Measurements from ENCODE around the gene CYB5R3. TPM values are rescaled to one million over a fixed set of nuclear protein-coding genes. Genes with fewer than 3 reads are reported as not detected.

The CYB5R3 gene
- total RNA-seq, 1 donor from 2014 or later: 125 TPM

GRCh38 chr22:42693763-42694683 is 44.8 kb upstream of the CYB5R3 start:
- no peaks in the 10 kb centered on the region for H3K4me1 Mint-ChIP-seq (ENCODE audit: unreplicated experiment)
- H3K4me3 Mint-ChIP-seq (ENCODE audit: unreplicated experiment): no peak overlapping the region
- TF ChIP-seq CTCF (IDR thresholded peaks at IDR 0.05; ENCODE audit: unreplicated experiment): no peak
- H3K36me3 Mint-ChIP-seq (ENCODE audit: low read depth, unreplicated experiment): no peaks in the 10 kb centered on the region
- H3K27ac Mint-ChIP-seq (ENCODE audit: unreplicated experiment): no peak overlapping the region
- peaks cover 10% of the 10 kb centered on the region for H3K27me3 Mint-ChIP-seq (ENCODE audit: unreplicated experiment)
- no peaks in the 10 kb centered on the region for H3K9me3 Mint-ChIP-seq (ENCODE audit: unreplicated experiment)
- DNase-seq (ENCODE audit: low spot score): no peak

- no peak overlapping the region for H3K27ac Mint-ChIP-seq (ENCODE audit: unreplicated experiment)
- no peak overlapping the region for H3K4me3 Mint-ChIP-seq (ENCODE audit: unreplicated experiment)
- H3K4me1 Mint-ChIP-seq (ENCODE audit: unreplicated experiment): peaks cover 7% of the 10 kb centered on the region
- peaks cover 10% of the 10 kb centered on the region for H3K27me3 Mint-ChIP-seq (ENCODE audit: unreplicated experiment)
- no peaks in the 10 kb centered on the region for H3K36me3 Mint-ChIP-seq (ENCODE audit: low read depth, unreplicated experiment)
- DNase-seq (ENCODE audit: low spot score): no peak
- no peak for TF ChIP-seq CTCF (IDR thresholded peaks at IDR 0.05; ENCODE audit: unreplicated experiment)
- no peaks in the 10 kb centered on the region for H3K9me3 Mint-ChIP-seq (ENCODE audit: unreplicated experiment)
Observed at GRCh38 chr22:42693055-42693762, 44.0 kb upstream of the CYB5R3 start.

DNA sequence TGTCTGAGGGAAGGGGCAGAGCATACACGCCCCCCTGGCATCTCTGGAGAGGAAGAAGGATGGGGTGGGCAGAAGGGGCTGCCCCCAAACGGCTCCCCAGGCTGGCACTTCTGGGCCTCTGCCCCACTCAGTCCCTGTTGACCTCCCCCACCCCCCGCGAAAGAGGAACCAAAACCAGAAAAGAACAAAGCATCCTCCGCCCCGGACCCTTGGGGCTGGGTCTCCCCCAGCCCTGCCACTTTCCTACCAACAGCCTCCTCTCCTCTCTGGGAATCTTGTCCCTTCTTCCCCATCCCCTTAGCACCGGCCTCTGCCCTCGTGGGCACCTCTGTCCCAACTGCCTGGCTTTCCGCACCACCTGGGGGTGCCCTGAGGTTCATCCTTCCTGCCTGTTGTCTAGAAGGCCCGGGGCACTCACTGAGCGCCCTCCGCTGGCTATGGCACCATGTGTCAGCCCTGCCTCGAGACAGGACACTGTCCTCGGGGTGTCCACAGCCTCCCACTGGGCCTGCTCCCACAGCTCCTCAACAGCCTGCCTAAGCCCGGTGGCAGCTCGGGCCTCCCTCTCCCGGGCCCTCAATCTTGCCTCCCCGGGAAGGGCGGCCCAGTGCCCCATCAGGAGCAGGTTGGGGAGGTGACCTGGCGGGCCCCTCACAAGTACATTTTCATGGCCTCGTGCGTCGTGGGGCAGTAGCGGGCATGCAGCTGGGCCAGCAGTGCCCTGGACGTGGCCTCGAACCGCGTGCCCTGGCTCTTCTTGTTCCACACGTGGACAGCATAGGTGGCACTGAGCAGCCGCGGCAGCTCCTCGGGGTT is 43.3 kb upstream of the CYB5R3 start:
- peaks cover 7% of the 10 kb centered on the region for H3K4me1 Mint-ChIP-seq (ENCODE audit: unreplicated experiment)
- no peaks in the 10 kb centered on the region for H3K36me3 Mint-ChIP-seq (ENCODE audit: low read depth, unreplicated experiment)
- no peak overlapping the region for H3K27ac Mint-ChIP-seq (ENCODE audit: unreplicated experiment)
- H3K27me3 Mint-ChIP-seq (ENCODE audit: unreplicated experiment): peaks cover 12% of the 10 kb centered on the region
- TF ChIP-seq CTCF (IDR thresholded peaks at IDR 0.05; ENCODE audit: unreplicated experiment): no peak
- DNase-seq (ENCODE audit: low spot score): no peak
- H3K4me3 Mint-ChIP-seq (ENCODE audit: unreplicated experiment): no peak overlapping the region
- no peaks in the 10 kb centered on the region for H3K9me3 Mint-ChIP-seq (ENCODE audit: unreplicated experiment)

DNA sequence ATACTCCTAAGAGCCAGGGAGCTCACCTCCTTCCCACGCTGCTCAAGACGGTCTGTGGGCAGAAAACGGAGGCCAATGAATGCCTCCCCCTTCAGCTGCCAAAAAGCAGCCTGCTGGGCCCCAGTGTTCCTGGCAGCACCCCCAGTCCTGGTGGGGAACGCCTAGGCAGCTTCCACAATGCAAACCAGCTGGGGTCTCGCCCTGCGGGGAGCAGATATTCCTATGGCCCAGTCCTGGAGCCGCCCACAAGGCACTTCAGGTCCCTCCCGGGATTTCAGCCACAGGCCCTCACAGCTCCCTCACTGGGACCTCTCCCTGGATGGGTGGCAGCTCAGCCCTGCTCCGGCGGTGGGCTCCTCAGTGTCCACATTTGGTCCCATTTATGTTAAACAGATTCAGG is 42.2 kb upstream of the CYB5R3 start:
- Mint-ChIP-seq H3K36me3 (ENCODE audit: low read depth, unreplicated experiment) (no peaks in the 10 kb centered on the region), H3K27ac (ENCODE audit: unreplicated experiment) (no peak overlapping the region), H3K9me3 (ENCODE audit: unreplicated experiment) (no peaks in the 10 kb centered on the region), H3K4me3 (ENCODE audit: unreplicated experiment) (no peak overlapping the region), H3K27me3 (ENCODE audit: unreplicated experiment) (peaks cover 11% of the 10 kb centered on the region), H3K4me1 (ENCODE audit: unreplicated experiment) (peaks cover 7% of the 10 kb centered on the region)
- TF ChIP-seq CTCF (IDR thresholded peaks at IDR 0.05; ENCODE audit: unreplicated experiment): no peak
- no peak for DNase-seq (ENCODE audit: low spot score)

Data from endothelial cell (in vitro differentiated cells).